22Rv1 (cell line): ENCODE data around the gene ZNF506.

ENCODE experiments used
- CTCF ChIP-seq: fragments of 450-650 bp; IDR thresholded peaks from 2 replicates; pipeline ENCODE4 v1.5.1; 2017; ENCODE audit warnings: mild to moderate bottlenecking
- ZFX ChIP-seq: fragments of 450-650 bp; IDR thresholded peaks from 2 replicates; pipeline ENCODE4 v1.6.1; 2017; ENCODE audit warnings: antibody characterized with exemption, borderline replicate concordance

GRCh38 chr19:19750842-19751790, 70.4 kb downstream of the ZNF506 start:
- TF ChIP-seq CTCF (no peak), ZFX (no peak)
